HepG2 (cell line): ENCODE results near the gene RBBP8NL. TPM values are rescaled to one million over a fixed set of nuclear protein-coding genes. Genes with fewer than 3 reads are reported as not detected.
A peak's percentile ranks its signal among the peaks of the same experiment; 100 is the strongest.

ENCODE experiments used
- HINFP ChIP-seq: sonication (generic); formaldehyde crosslinking; IDR thresholded peaks from 2 replicates; pipeline ENCODE4 v1.4.0; 2020; ENCODE audit warnings: low read depth, mild to moderate bottlenecking, missing genetic modification reagents
- JARID2 ChIP-seq: sonication (generic); formaldehyde crosslinking; IDR thresholded peaks from 2 replicates; pipeline ENCODE4 v1.8.1; 2023; ENCODE audit warnings: missing genetic modification reagents, inconsistent platforms; ENCODE audit not compliant: insufficient replicate concordance
- KDM3A ChIP-seq: IDR thresholded peaks from 2 replicates; pipeline ENCODE4 v1.6.1; 2018; ENCODE audit warnings: low read depth, missing compliant biosample characterization
- XBP1 ChIP-seq: sonication (generic); formaldehyde crosslinking; IDR thresholded peaks from 2 replicates; pipeline ENCODE4 v1.5.0; 2020; ENCODE audit warnings: missing genetic modification reagents
- ZBTB1 ChIP-seq: sonication (generic); formaldehyde crosslinking; IDR thresholded peaks from 2 replicates; pipeline ENCODE4 v1.4.0; 2020; ENCODE audit warnings: missing genetic modification reagents, borderline replicate concordance
- ZBTB2 ChIP-seq: sonication (generic); formaldehyde crosslinking; IDR thresholded peaks from 2 replicates; pipeline ENCODE4 v1.8.0; 2022; ENCODE audit warnings: low read depth, missing genetic modification reagents
- ZNF407 ChIP-seq: sonication (generic); formaldehyde crosslinking; IDR thresholded peaks from one replicate; pipeline ENCODE4 v1.5.1; 2020; ENCODE audit warnings: mild to moderate bottlenecking, missing genetic modification reagents; ENCODE audit errors: not compliant biosample characterization
- ZNF460 ChIP-seq: sonication (generic); formaldehyde crosslinking; IDR thresholded peaks from 2 replicates; pipeline ENCODE4 v1.5.1; 2020; ENCODE audit warnings: missing genetic modification reagents, mild to moderate bottlenecking, borderline replicate concordance
- ZNF841 ChIP-seq: sonication (generic); formaldehyde crosslinking; IDR thresholded peaks from 2 replicates; pipeline ENCODE4 v1.8.1; 2023; ENCODE audit warnings: missing genetic modification reagents, borderline replicate concordance
- polyA plus RNA-seq, 8 experiments: library from polyadenylated mRNA; depleted of rRNA in 3 of 8; stranded (reverse) in 7 of 8; unstranded in 1 of 8; fragments of >200 nt; fragmentation: Illumina TruSeq in 4 of 8; extraction: Trizol in 4 of 8; gene quantifications; 2 replicates each; pipeline versions ENCODE4 v1.2.1 to v1.2.3, GENCODE V29; 2011 to 2016; ENCODE audit warnings: low read depth in 4 of 8, missing spikeins in 1 of 8, mixed read lengths in 1 of 8; ENCODE audit not compliant: insufficient read depth in 1 of 8
- total RNA-seq, 5 experiments: library from RNA; depleted of rRNA; stranded (reverse); fragments of >200 nt; fragmentation: Illumina TruSeq; extraction: Trizol; gene quantifications; 2 replicates each; pipeline ENCODE4 v1.2.3, GENCODE V29; 2016; ENCODE audit warnings: low read depth in 1 of 5

RBBP8NL gene
- total and polyA plus RNA-seq, 2 of the 13 experiments (the other 11 are each of a cell fraction or from before 2014, with no cell fraction given): 0.69 to 0.86 TPM

- TF ChIP-seq JARID2 (CRISPR knock-in tag): peak; percentile 90
- TF ChIP-seq ZNF460 (CRISPR knock-in tag): no peak; the same call in 1 of the 2 replicates
- no peak for TF ChIP-seq XBP1 (CRISPR knock-in tag)
- TF ChIP-seq ZBTB1 (CRISPR knock-in tag): no peak
- no peak for TF ChIP-seq ZNF841 (CRISPR knock-in tag)
- TF ChIP-seq HINFP (CRISPR knock-in tag): 0 out of 2 replicates have a peak, but pooled peaks have one; percentile 57
- TF ChIP-seq KDM3A (CRISPR knock-in tag): peak; percentile 95
- TF ChIP-seq ZBTB2 (CRISPR knock-in tag): no peak
- peak; percentile 54 for TF ChIP-seq ZNF407
These were observed 44.8 kb downstream of the RBBP8NL start (continued) for GRCh38 chr20:62382306-62383198.
